CD14-positive monocyte (primary cell): ENCODE measurements around the gene PGM2L1. TPM values are rescaled to one million over a fixed set of nuclear protein-coding genes. Genes with fewer than 3 reads are reported as not detected.

ENCODE experiments used
- DNase-seq, 3 donors: peaks; one replicate each; pipeline ENCODE4 v3.0.0-alpha.2; 2011 to 2022
- H2AFZ ChIP-seq: 2 replicates; pipeline ENCODE4 v1.6.0; 2012; ENCODE audit warnings: mild to moderate bottlenecking, low read depth, low read length, inconsistent platforms; ENCODE audit not compliant: insufficient read depth, poor library complexity, severe bottlenecking
- H3K27ac ChIP-seq, 2 donors: 1 replicate in 1 of 2; 2 replicates in 1 of 2; pipeline ENCODE4 v1.5.1; 2012 to 2013; ENCODE audit warnings: low read length in 2 of 2, control low read depth in 1 of 2, inconsistent platforms in 1 of 2, low read depth in 1 of 2, mild to moderate bottlenecking in 1 of 2
- H3K27me3 ChIP-seq, 2 donors: one replicate each; pipeline versions ENCODE4 v1.6.0 to v1.6.1; 2011 to 2013; ENCODE audit warnings: low read length in 2 of 2; ENCODE audit not compliant: control insufficient read depth in 2 of 2, insufficient read depth in 2 of 2
- H3K36me3 ChIP-seq, 2 donors: replicated peaks in 1 of 2; 1 replicate in 1 of 2; 2 replicates in 1 of 2; pipeline versions ENCODE4 v1.5.1 to v1.6.1; 2012 to 2013; ENCODE audit warnings: low read length in 2 of 2, control low read depth in 1 of 2, inconsistent platforms in 1 of 2, mild to moderate bottlenecking in 1 of 2; ENCODE audit not compliant: insufficient read depth in 2 of 2, control insufficient read depth in 1 of 2
- H3K4me1 ChIP-seq, 2 donors: 1 replicate in 1 of 2; 2 replicates in 1 of 2; pipeline versions ENCODE4 v1.5.1 to v1.6.1; 2012 to 2013; ENCODE audit warnings: low read length in 2 of 2, control low read depth in 1 of 2, inconsistent platforms in 1 of 2, mild to moderate bottlenecking in 1 of 2, moderate library complexity in 1 of 2; ENCODE audit not compliant: insufficient read depth in 2 of 2, control insufficient read depth in 1 of 2
- H3K4me2 ChIP-seq: replicated peaks from 2 replicates; pipeline ENCODE3; 2012; ENCODE audit warnings: low read length, moderate library complexity, mild to moderate bottlenecking; ENCODE audit not compliant: poor library complexity, severe bottlenecking; ENCODE audit errors: extremely low read depth
- H3K4me3 ChIP-seq, 3 experiments: fragments of 200-600 bp in 1 of 3; sonication (generic) in 1 of 3; replicated peaks in 1 of 3; 1 replicate in 2 of 3; 2 replicates in 1 of 3; pipeline ENCODE4 v1.5.1; 2011 to 2013; ENCODE audit warnings: low read length in 3 of 3, mild to moderate bottlenecking in 3 of 3, control low read depth in 2 of 3, low read depth in 2 of 3, inconsistent platforms in 1 of 3, moderate library complexity in 1 of 3
- H3K79me2 ChIP-seq: 2 replicates; pipeline ENCODE4 v1.6.0; 2012; ENCODE audit warnings: mild to moderate bottlenecking, control low read depth, inconsistent platforms, low read length, moderate library complexity; ENCODE audit not compliant: insufficient read depth
- H3K9ac ChIP-seq: 2 replicates; pipeline ENCODE4 v1.6.0; 2017; ENCODE audit warnings: low read length, mild to moderate bottlenecking; ENCODE audit not compliant: insufficient read depth, poor library complexity, severe bottlenecking
- H3K9me3 ChIP-seq, 2 donors: replicated peaks in 1 of 2; 1 replicate in 1 of 2; 2 replicates in 1 of 2; pipeline versions ENCODE4 v1.5.1 to v1.6.1; 2012 to 2013; ENCODE audit warnings: low read length in 2 of 2, control low read depth in 1 of 2; ENCODE audit not compliant: control insufficient read depth in 1 of 2, insufficient read depth in 1 of 2
- H4K20me1 ChIP-seq: 2 replicates; pipeline ENCODE4 v1.6.0; 2012; ENCODE audit warnings: mild to moderate bottlenecking, low read length, control low read depth, moderate library complexity; ENCODE audit not compliant: insufficient read depth
- H3K27ac Mint-ChIP-seq, 7 donors: one replicate each; pipeline ENCODE4 v1.8.0; 2020; ENCODE audit warnings: mild to moderate bottlenecking in 7 of 7, mixed read lengths in 7 of 7, moderate library complexity in 6 of 7, inconsistent platforms in 2 of 7
- H3K27me3 Mint-ChIP-seq, 3 donors: one replicate each; pipeline ENCODE4 v1.8.0; 2021 to 2022; ENCODE audit warnings: low read depth in 3 of 3, mild to moderate bottlenecking in 3 of 3, mixed read lengths in 3 of 3, moderate library complexity in 3 of 3, inconsistent platforms in 1 of 3
- H3K36me3 Mint-ChIP-seq, 2 donors: one replicate each; pipeline ENCODE4 v1.8.0; 2020; ENCODE audit warnings: mixed read lengths in 2 of 2, inconsistent platforms in 1 of 2, mild to moderate bottlenecking in 1 of 2
- H3K4me1 Mint-ChIP-seq: one replicate; pipeline ENCODE4 v1.8.0; 2020; ENCODE audit warnings: mild to moderate bottlenecking, mixed read lengths
- H3K4me3 Mint-ChIP-seq, 2 donors: one replicate each; pipeline ENCODE4 v1.8.0; 2020; ENCODE audit warnings: mild to moderate bottlenecking in 2 of 2, mixed read lengths in 2 of 2, moderate library complexity in 1 of 2
- H3K9me3 Mint-ChIP-seq, 7 donors: one replicate each; pipeline ENCODE4 v1.8.0; 2020 to 2022; ENCODE audit warnings: mixed read lengths in 7 of 7, mild to moderate bottlenecking in 6 of 7, moderate library complexity in 6 of 7, inconsistent platforms in 2 of 7
- CTCF ChIP-seq: fragments of 200-600 bp; IDR thresholded peaks from one replicate; pipeline ENCODE4 v1.8.0; 2022; ENCODE audit warnings: antibody characterized with exemption, mild to moderate bottlenecking
- WGBS: methylation state at CpG from one replicate; pipeline ENCODE4 v1.1.5; 2013; ENCODE audit warnings: missing lambda C conversion rate; ENCODE audit not compliant: insufficient coverage; 5-methylcytosine and 5-hydroxymethylcytosine counted together
- intact Hi-C, 2 donors: fragments of 100-400 bp; cut with micrococcal nuclease; formaldehyde crosslinking; loops; one replicate each; pipeline versions ENCODE4 v1.15.0 to v1.15.1; 2023
- polyA plus RNA-seq, 3 donors: library from polyadenylated mRNA; depleted of rRNA in 1 of 3; unstranded in 2 of 3; stranded (reverse) in 1 of 3; fragments of 300-500 nt in 2 of 3; fragments of >200 nt in 1 of 3; fragmentation: Illumina TruSeq in 2 of 3; gene quantifications; 1 replicate in 2 of 3; 2 replicates in 1 of 3; pipeline ENCODE4 v1.2.3, GENCODE V29; 2012 to 2021

PGM2L1 gene
- polyA plus RNA-seq, 3 donors: 0.25 to 0.81 (median 0.62) TPM

GRCh38 chr11:74377689-74378088 lies 20.5 kb downstream of the PGM2L1 start:
- no peak for TF ChIP-seq CTCF
- Histone ChIP-seq H3K4me3 (no peak overlapping the region), H4K20me1 (no peaks in the 10 kb centered on the region), H2AFZ (no peak overlapping the region), H3K4me2 (no peak overlapping the region), H3K36me3 (no peaks in the 10 kb centered on the region), H3K27ac (no peak overlapping the region), H3K4me1 (no peaks in the 10 kb centered on the region), H3K79me2 (no peaks in the 10 kb centered on the region), H3K9me3 (no peaks in the 10 kb centered on the region), H3K27me3 (no peaks in the 10 kb centered on the region), H3K9ac (no peak overlapping the region)
- Mint-ChIP-seq H3K4me1 (peaks cover 2% of the 10 kb centered on the region), H3K4me3 (no peak overlapping the region), H3K36me3 (peaks cover 3 to 6% of the 10 kb centered on the region in 2 donors), H3K27ac (no peak overlapping the region), H3K27me3 (peaks cover 0 to 1% (median 0%) of the 10 kb centered on the region in 3 donors), H3K9me3 (no peaks in the 10 kb centered on the region)
- no peak for DNase-seq
- intact Hi-C loops: no loop called here
- 100% methylated on average over 1 of the region's 3 CpGs for WGBS

- Histone ChIP-seq H3K9ac (no peak overlapping the region), H4K20me1 (no peaks in the 10 kb centered on the region), H3K36me3 (no peaks in the 10 kb centered on the region), H3K27me3 (no peaks in the 10 kb centered on the region), H3K79me2 (no peaks in the 10 kb centered on the region), H3K4me3 (no peak overlapping the region), H3K9me3 (no peaks in the 10 kb centered on the region), H2AFZ (no peak overlapping the region), H3K4me1 (no peaks in the 10 kb centered on the region), H3K27ac (no peak overlapping the region), H3K4me2 (no peak overlapping the region)
- no peaks in the 10 kb centered on the region for H3K4me1 Mint-ChIP-seq
- H3K27me3 Mint-ChIP-seq: no peaks in the 10 kb centered on the region
- DNase-seq: no peak
- H3K36me3 Mint-ChIP-seq: peaks cover 6 to 8% of the 10 kb centered on the region in 2 donors
- H3K27ac Mint-ChIP-seq: no peak overlapping the region
- no peak for TF ChIP-seq CTCF
- intact Hi-C loops: no loop called here
- no peaks in the 10 kb centered on the region for H3K9me3 Mint-ChIP-seq
- H3K4me3 Mint-ChIP-seq: no peak overlapping the region
These were observed 24.9 kb downstream of the PGM2L1 start for GRCh38 chr11:74373382-74373781.
